GM19035 (cell line): Measurements from ENCODE around the gene TOP2A.
A peak's percentile ranks its signal among the peaks of the same experiment; 100 is the strongest.

Experiments used
- ATAC-seq: cut with Tn5 transposase; IDR thresholded peaks from one replicate; pipeline ENCODE4 v1.9.1; 2021; ENCODE audit not compliant: unreplicated experiment

The TOP2A gene

DNA sequence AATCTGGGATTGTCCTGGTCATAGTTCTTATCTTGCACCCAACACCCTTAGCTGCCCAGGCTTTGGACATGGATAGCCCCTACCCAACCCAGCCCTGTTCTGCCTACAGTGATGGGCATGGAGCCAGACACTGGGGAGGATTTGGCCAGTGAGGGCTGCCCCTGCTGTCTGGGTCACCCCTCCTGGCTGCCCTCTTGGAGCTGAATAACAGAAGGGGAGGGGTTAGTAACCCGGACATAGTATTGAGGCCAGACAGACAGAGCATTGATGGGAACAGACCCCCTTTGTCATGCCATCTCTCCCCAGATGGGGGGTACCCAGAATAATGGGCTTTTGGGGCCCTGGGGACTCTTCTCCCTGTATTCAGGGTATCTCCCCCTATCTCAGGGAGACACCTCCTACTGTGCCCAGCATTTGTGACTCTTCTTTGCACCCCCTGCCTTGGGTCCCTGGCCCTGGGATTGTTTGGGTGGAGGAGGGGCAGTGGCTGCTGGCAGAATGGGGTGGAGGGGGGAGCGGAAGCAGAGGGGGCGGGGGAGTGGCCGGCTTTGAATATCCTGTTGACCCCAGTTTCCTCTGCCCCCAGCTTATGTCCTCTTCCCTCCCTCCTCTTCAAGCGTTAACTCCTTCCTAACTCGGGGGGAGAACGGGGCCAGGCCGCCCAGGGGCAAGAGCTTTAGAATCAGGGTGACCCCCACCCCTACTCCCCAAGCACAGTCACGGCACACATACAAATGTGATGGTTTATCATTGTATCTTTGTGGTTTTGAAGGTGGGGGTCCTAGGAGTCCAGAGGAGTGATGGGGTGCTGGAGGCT lies 70.2 kb downstream of the TOP2A start:
- no peak for ATAC-seq

DNA sequence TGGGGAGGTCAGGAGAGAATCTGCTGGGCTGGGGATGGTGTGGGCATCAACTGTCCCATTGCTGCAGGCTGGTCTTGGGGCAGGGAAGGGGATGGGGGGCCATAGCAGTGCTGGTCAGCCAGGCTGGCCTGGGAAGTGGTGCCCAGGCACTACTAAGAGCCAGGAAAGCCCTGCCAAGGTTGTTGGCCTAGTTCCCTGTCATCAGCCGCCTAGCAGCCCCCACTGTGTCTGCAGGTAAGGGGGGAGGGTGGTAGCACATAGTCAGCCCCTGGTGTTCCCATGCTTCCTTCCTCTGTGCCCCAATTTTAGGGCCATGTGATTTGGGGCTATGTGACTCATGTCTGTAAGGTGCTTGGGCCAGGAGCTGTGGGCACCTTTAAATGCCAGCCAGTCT lies 70.9 kb downstream of the TOP2A start:
- ATAC-seq = no peak

DNA sequence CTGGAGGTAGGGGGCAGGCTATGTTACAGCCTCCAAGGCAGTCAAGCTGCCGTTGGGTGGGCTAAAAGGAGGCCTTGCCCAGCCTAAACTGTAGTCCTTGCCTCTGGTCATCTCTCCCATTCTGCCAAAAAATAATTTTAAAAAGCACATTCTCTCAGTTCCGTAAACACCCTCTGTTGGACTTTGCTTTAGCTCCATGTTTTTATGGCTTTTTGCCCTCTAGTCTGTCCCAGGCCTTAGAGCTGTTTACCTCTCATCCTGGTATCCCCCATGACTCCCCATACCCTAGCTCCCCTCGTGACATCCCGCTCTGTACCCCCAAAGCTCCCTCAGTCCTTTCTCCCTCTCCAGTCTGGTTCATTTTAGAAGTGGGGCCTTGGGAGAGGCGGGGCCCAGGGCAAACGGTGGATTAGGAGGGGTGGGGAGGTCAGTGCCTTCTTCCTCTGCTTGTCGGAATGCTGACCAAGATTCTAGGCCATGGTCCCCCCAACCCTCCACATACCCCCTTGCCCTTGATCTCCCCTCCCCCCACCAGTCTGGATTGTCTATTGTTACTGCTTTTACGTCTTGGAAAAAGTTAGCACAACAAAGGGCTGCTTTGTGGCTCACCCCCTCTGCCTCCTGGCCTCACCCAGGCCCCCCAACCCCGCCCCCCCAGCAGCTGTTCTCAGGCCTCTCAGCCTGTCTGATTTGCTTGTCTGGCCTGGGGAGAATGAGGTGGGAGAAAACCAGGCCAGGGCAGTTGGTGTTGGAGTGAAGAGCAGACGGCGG lies 71.5 kb downstream of the TOP2A start:
- no peak for ATAC-seq

DNA sequence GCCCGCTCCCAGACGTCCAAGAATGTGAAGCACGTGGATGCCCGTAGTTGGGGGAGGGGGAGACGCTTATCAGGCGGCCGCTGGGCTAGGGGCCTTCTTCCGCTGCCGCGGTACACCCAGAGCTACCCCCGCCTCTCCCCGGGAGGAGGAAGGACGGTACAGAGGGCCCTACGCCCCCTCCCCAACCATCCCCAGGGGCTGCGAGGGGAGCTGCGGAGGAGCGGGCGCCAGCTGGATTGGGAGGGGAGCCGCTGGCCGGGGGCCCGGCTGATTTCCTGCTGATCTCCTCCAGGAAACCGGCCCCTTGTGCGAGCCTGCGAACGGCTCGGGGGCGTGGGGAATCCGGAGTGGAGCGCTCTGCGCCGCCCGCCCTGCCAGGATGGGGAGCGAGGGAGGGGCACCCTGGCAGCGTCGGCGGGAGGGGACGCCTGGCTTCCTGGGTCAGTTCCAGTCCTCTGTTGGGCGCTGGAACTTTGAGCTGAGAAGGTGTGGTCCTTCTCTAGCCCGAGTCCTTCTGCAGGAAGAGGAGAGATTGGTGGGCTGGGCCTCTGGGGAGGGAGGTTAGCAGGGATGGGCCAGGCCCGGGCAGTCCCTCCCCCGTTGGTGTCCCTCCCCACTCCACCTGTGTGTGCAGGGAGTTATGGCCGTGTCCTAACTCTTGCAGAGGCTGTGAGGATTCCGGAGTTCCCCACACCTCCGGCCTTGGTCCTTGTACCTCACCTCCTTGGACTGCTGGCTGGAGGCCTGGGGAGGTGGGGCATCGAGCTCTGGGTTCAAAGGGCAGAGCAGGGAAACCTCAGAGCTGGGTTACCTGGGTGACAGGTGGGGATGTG lies 72.3 kb downstream of the TOP2A start:
- ATAC-seq = no peak

DNA sequence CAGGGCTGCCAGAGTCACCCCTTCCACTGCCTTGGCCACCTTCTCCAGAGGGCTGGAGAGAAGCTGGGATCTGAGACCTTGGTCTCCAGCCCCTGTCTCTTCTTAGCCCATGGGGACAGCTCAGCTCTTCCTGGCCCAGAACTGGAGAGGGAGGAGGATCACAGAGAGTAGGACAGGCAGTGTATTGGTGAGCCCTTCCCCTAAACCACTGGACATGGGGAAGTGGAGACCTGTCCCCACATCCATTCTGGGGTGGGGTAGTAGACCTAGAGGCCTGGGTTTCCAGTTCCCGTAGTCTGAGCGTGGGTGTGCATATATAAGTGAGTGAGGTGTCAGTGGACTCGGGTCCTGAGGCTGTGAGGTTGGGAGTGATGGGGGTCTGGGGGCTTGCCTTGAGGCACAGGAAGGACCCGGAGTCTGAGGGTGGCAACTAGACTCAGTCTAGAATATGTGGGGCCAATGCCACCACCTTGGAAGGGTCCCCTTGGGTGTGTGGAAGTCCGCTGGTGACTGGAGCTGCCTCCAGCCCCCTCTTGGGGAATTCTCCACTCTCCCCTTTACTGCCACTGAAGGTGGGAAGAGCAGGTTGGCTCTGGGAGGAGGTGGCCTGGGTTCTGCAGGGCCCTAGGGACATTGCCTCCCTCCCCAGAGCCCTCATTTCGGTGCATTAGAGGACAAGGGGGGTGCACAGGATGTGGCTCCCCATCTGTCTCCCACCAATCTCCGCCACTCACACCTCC lies 73.1 kb downstream of the TOP2A start:
- ATAC-seq = no peak

DNA sequence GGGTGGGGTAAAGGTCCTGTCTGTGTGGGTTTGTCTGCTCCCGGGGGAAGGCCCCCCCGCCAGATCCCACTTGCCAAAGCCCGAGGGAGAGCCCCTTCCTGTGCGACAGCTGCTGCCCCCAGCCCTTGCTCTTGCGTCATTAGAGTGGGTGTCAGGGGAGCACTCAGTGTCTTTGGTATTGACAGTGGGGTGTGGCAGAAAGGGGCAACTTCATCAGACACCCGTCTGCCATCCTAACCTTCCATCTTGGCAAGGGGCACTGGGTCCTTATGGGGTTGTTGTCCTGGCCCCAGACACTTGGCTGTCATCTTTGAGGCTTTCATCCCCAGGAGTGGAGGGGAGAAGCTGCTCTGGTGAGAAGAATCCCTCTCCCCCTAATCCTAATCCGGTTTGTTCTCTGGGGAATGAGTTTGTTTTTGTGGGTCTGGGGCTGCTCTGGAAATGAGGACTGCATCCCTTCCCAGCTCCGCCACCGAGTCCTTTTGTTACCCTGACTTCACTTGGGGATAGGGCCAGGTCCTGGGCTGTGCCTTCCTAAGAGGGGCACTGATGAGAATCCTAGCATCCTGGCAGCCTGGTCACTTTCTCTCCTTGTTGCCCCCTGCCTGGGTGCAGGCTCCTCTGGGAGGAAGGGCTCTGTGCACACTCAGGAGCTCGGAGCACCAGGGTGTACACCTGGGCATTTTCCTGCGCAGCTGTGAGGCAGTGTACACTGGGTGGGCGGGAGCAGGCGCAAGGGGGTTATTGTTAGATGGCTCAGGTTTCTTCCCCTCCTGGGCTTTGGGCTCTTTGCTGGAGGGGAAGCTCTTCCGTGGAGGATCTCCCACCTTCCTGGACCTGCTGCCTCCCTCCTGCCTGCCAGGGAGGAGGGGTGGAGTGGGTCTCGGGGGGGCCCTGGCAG lies 74.2 kb downstream of the TOP2A start:
- ATAC-seq = no peak

DNA sequence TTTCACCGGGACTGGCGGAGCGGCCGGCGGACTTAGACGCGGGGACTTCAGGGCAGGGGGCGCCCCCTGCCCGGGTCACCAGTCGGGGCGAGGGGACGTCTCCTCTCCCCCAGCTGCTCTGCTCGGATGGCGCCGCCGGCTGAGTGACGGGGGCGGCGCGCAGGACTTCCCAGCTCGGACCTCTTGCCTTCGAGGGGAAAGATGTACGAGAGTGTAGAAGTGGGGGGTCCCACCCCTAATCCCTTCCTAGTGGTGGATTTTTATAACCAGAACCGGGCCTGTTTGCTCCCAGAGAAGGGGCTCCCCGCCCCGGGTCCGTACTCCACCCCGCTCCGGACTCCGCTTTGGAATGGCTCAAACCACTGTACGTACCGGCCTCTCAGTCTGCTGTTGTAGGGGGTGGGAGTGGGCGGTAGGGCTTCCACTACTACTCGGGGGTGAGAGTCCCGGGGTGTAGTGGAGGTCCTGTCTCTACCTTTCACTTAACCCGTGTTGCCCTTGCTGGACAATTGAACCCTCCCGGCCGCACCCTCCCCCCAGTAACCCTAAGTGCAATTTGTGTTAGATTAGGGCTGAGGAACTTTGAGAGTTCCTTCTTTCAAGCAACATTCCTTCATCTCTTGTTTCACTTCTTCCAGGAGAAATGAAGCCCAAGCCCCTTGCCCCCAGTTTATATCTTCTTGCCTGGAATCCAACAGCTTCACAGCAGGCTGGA lies 75.0 kb downstream of the TOP2A start:
- no peak for ATAC-seq

DNA sequence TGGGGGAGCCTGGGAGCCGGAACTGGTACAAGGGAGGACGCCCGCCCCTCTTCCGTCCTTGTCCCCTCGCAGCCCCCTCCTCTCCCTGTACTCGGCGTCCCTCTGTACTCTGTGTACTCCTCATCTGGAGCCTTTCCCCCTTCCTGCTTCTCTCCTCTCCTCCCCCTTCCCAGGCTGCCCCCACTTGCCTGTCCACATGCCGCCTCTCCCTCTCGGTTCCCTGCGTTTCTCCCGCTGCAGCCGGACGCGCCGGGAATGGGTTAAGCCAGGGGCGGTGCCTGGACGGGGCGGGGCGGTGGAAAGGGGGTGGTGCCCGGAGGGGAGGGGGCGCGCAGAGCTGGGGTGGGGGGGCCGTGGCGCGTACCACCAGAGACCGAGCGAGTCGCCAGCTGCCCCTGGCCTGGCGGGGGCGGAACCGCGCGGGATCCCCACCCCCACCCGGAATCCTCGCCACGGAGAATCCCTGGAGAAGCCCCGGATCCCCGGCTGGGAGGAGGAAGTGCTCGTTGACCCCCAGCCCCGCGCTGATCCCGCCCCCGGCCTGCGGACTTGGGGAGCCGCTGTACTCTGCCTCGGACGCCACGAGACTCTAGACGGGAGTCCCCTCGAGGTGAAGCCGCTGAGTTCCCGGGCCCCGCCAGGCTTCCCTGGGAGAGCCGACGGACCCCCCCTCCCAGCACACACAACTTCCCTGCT lies 75.7 kb downstream of the TOP2A start:
- no peak for ATAC-seq

DNA sequence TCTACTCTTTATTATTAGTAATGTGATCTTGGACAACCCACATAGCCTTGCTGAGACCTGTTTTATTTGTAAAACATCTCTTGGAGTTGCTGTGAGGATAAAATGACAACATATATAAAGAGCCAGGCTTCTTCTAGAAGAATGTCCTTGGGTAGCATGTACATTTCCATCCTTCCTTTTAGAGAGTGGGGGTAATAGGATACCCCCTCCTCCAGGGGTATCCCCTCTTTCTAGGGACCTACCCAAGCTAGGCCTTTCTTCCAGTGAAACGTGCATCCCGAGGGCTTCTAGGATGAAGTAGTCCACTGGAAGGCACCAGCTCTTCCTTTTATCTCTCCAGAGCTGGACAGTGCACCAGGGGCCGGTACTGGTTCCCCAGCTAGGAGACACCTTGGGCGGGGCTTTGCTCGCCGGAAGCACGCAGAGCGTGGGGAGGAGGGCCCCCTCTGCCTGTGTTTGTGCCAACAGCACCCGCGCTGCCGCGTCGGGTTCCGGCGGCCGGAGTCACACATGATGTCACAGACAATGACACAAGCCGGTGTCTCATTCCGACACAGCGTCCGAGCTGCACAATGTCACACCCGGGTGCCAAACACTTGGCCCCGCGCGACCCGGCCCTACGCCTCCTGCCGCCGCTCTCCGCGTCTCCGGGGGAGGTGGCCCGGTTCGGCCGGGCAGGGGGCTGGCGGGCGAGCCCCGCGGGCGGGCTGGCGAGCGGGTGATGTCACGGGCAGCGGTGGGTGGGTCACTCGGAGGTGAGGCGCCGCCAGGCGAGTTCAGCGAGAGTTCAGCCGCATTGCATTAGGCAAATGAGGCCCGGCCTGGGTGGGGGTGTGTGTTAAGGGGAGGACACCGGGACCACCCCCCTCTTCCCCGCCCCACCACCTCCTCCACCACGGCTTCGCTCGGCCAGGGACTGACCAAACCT lies 76.6 kb downstream of the TOP2A start:
- peak; percentile 81 for ATAC-seq

DNA sequence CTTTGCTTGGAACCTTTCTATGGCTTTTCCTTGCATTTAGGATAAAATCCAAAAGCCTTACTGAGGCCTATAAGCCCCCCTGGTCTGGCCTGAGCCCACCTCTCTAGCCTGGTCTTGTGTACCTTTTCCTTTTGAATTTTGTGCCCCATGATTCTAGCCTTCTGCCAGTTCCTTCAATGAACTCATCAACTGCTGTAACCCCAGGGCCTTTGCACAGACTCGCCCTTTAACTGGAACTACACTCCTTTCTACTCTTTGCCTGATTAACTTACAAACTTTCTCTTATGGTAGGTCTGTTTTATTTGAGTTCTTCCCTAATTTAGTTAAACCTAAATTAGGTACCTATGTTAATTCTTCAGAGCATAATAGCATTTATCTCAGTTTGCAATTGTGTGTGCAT lies 77.4 kb downstream of the TOP2A start:
- no peak for ATAC-seq

DNA sequence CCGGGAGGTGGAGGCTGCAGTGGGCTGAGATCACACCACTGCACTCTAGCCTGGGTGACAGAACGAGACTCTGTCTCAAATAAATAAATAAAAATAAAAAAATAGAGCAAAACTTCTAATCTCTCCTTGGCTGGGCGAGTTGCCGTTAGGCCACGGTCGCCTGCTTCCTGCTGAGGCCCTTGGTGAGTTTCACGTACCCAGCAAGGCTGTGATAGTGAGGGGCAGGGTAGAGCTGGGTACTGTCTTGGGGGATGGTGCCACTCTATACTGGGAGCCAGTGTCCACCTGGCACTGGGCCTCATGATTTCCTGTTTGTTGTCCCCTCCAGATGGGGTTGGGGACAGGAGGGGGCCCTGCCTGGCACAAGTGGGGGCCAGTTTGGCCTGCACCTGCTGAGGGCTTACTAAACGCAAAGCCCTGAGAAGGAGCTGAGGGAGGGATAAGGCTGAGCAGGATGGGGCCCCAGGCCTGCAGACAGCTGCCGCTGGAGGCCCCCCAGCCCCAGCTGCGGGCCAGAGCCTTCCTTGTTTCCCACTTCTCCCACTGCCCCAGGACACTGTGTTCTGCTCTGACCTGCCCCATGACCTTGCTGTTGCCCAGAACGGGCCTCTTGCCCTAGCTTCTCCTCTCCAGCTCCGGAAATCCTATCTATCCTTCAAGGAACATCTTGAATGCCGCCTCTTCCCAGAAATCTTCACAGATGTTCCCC lies 78.6 kb downstream of the TOP2A start:
- no peak for ATAC-seq
